Effector memory CD4-positive, alpha-beta T cell (primary cell): Measurements from ENCODE around the gene HSPA1B.
"Not testable (repeated sequence)": the region's sequence is repeated elsewhere in the genome, so short reads cannot be mapped to it uniquely, and the experiment has no call there.

Experiments used
- DNase-seq, 3 donors: peaks; one replicate each; pipeline ENCODE4 v3.0.0-alpha.2; 2020
- H3K27ac ChIP-seq: 2 replicates; pipeline ENCODE4 v1.7.0; 2013; ENCODE audit warnings: mild to moderate bottlenecking, low read length, moderate library complexity; ENCODE audit not compliant: insufficient read depth, poor library complexity, severe bottlenecking
- H3K27me3 ChIP-seq: replicated peaks from 2 replicates; pipeline ENCODE4 v1.7.0; 2013; ENCODE audit warnings: mild to moderate bottlenecking, low read length; ENCODE audit not compliant: insufficient read depth, control insufficient read depth, poor library complexity, severe bottlenecking
- H3K36me3 ChIP-seq: 2 replicates; pipeline ENCODE4 v1.7.0; 2013; ENCODE audit warnings: mild to moderate bottlenecking, low read length, moderate library complexity; ENCODE audit not compliant: control insufficient read depth, insufficient read depth
- H3K4me1 ChIP-seq: 2 replicates; pipeline ENCODE4 v1.7.0; 2013; ENCODE audit warnings: low read length, mild to moderate bottlenecking; ENCODE audit not compliant: control insufficient read depth, insufficient read depth, poor library complexity, severe bottlenecking
- H3K4me3 ChIP-seq: 2 replicates; pipeline ENCODE4 v1.7.0; 2013; ENCODE audit warnings: low read length, low read depth, mild to moderate bottlenecking; ENCODE audit not compliant: insufficient read depth, poor library complexity, severe bottlenecking
- H3K9me3 ChIP-seq: 2 replicates; pipeline ENCODE4 v1.7.0; 2013; ENCODE audit warnings: mild to moderate bottlenecking, low read length, moderate library complexity; ENCODE audit not compliant: control insufficient read depth

The HSPA1B gene

GRCh38 chr6:31837369-31838113, 10.0 kb downstream of the HSPA1B start:
- Histone ChIP-seq H3K4me1 (peaks cover 25% of the 10 kb centered on the region), H3K36me3 (peaks cover 30% of the 10 kb centered on the region), H3K27me3 (no peaks in the 10 kb centered on the region), H3K4me3 (peak overlapping the region; percentile 4), H3K27ac (peak overlapping the region; percentile 99), H3K9me3 (no peaks in the 10 kb centered on the region)
- no peak for DNase-seq

DNA sequence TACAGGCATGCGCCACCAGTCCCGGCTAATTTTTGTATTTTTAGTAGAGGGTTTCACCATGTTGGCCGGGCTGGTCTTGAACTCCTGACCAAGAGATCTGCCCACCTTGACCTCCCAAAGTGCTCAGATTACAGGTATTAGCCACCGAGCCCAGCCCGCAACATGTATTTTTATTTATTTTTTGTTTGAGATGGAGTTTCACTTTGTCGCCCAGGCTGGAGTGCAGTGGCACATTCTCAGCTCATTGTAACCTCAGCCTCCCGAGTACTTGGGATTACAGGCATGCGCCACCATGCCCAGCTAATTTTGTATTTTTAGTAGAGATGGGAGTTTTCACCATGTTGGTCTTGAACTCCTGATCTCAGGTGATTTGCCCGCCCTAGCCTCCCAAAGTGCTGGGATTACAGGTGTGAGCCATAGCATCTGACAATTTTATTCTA, 10.6 kb downstream of the HSPA1B start:
- not testable (repeated sequence) for H3K9me3 ChIP-seq, H3K27me3 ChIP-seq, DNase-seq, H3K4me3 ChIP-seq
- H3K4me1 ChIP-seq = peaks cover 25% of the 10 kb centered on the region
- H3K36me3 ChIP-seq = peaks cover 30% of the 10 kb centered on the region
- H3K27ac ChIP-seq = peak overlapping the region; percentile 99

DNA sequence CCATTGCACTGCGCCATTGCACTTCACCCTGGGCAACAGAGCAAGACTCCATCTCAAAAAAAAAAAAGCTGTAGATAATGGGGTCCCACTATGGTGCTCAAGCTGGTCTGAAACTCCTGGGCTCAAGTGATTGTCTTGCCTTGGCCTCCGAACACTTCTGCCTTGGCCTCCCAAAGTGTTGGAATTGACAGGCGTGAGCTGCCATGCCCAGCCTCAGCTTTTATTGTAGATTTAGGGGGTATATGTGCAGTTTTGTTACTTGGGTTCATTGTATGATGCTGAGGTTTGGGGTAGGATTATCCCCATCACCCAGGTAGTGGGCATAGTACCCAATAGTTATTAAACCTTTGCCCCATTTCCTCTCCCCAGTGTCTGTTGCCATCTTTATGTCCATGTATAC, 11.4 kb downstream of the HSPA1B start:
- H3K9me3 ChIP-seq = no peaks in the 10 kb centered on the region
- DNase-seq = no peak
- H3K27ac ChIP-seq = no peak overlapping the region
- H3K27me3 ChIP-seq = no peaks in the 10 kb centered on the region
- H3K36me3 ChIP-seq = peaks cover 30% of the 10 kb centered on the region
- H3K4me1 ChIP-seq = peaks cover 25% of the 10 kb centered on the region
- no peak overlapping the region for H3K4me3 ChIP-seq

DNA sequence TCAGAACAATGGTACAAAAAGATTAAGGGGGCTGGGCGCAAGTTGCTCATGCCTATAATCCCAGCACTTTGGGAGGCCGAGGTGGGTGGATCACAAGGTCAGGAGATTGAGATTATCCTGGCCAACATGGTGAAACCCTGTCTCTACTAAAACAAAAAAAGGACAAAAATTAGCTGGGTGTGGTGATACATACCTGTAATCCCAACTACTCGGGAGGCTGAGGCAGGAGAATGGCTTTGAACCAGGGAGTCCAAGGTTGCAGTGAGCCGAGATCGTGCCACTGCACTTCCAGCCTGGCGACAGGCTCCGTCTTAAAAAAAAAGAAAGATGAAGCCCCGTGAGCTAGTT, 12.2 kb downstream of the HSPA1B start:
- H3K4me3 ChIP-seq, H3K9me3 ChIP-seq, H3K27me3 ChIP-seq, DNase-seq, H3K27ac ChIP-seq: not testable (repeated sequence)
- Histone ChIP-seq H3K4me1 (peaks cover 25% of the 10 kb centered on the region), H3K36me3 (peaks cover 30% of the 10 kb centered on the region)

- Histone ChIP-seq H3K4me1 (peaks cover 18% of the 10 kb centered on the region), H3K36me3 (peaks cover 30% of the 10 kb centered on the region)
These were observed 14.5 kb downstream of the HSPA1B start for GRCh38 chr6:31842053-31842452.

DNA sequence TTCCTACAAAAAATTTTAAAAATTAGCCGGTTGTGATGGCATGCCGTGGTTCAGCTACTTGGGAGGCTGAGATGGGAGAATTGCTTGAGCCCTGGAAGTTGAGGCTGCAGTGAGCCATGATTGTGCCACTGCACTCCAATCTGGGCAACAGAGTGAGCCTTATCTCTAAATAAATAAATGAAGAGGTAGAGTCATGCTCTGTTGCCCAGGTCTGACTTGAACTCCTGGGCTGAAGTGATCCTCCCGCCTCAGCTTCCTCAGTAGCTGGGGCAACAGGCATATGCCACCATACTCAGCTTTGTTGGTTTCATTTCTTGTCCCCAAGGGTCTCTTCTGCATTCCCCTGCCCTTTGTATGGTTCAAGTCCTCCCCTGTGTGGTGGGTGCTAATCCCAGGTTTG, 17.0 kb downstream of the HSPA1B start:
- DNase-seq = no peak
- no peak overlapping the region for H3K4me3 ChIP-seq
- H3K27me3 ChIP-seq = no peaks in the 10 kb centered on the region
- no peaks in the 10 kb centered on the region for H3K9me3 ChIP-seq
- H3K27ac ChIP-seq = no peak overlapping the region
- peaks cover 18% of the 10 kb centered on the region for H3K36me3 ChIP-seq
- no peaks in the 10 kb centered on the region for H3K4me1 ChIP-seq

More at GRCh38 chr6:31842053-31842452, 14.5 kb downstream of the HSPA1B start:
- no peaks in the 10 kb centered on the region for H3K27me3 ChIP-seq
- H3K27ac ChIP-seq = no peak overlapping the region
- no peak for DNase-seq
- H3K9me3 ChIP-seq = no peaks in the 10 kb centered on the region
- no peak overlapping the region for H3K4me3 ChIP-seq

DNA sequence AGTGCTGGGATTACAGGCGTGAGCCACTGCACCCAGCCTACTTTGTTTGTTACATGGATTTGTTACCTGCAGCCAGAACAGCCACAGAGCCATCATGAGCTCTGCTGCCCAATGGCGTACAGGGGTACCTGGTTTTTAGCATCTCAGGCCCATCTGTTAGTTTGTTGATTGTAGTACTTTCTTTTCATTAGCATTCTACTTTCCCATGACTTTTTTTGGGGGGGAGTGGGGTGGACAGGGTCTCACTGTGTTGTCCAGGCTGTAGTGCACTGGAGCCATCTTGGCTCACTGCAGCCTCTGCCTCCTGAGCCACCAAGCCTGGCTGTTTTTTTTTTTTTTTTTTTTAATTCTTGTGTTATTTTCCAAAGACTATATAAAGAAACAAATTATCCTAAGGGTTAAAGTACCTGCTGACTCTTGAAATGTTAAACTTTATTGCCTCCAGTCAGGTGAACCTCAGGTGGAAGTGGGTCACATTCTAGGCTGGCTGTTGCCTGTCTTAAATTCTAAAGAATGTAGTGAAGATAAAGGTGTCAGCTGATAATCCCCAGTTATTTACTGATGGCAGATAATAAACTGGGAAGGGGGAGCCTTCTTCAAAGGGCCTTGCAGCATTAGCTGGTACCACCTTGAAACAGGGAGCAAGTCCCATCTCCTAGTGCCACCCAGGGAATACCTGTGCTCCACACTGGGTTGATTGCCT, 19.9 kb downstream of the HSPA1B start:
- H3K36me3 ChIP-seq = no peaks in the 10 kb centered on the region
- no peak for DNase-seq
- no peaks in the 10 kb centered on the region for H3K4me1 ChIP-seq
- no peak overlapping the region for H3K4me3 ChIP-seq
- H3K27me3 ChIP-seq = no peaks in the 10 kb centered on the region
- H3K9me3 ChIP-seq = no peaks in the 10 kb centered on the region
- H3K27ac ChIP-seq = no peak overlapping the region

DNA sequence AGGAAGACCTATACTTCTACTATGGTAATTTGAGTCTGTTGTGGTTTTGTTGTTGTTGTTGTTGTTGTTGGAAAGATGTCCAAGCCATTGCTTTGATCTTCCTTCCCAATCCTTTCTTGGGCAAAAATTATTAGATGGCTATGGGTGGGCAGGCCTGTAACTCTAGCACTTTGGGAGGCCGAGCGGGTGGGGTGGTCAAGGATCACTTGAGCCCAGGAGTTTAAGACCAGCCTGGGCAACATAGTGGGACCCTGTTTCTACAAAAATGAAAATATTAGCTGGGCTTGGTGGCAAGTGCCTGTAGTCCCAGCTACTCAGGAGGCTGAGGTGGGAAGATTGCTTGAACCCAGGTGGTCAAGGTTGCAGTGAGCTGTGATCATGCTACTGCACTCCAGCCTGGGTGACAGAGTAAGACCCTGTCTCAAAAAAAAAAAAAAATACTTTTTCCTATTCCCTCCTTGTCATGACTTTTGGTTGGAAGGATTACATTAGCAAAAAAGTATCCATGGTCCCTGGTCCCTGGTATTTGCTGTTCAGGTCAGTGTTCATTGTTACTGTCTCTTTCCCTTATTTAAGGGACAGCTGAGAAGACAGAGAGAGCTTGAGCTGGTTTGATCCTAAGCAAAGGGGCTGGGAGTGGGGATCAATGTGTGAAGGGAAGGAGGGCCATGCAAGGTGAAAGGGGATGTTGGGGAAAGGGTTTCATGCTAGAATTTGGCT, 23.4 kb downstream of the HSPA1B start:
- Histone ChIP-seq H3K4me3 (no peak overlapping the region), H3K27ac (no peak overlapping the region), H3K27me3 (no peaks in the 10 kb centered on the region), H3K9me3 (no peaks in the 10 kb centered on the region), H3K4me1 (no peaks in the 10 kb centered on the region), H3K36me3 (no peaks in the 10 kb centered on the region)
- no peak for DNase-seq

- Histone ChIP-seq H3K4me1 (no peaks in the 10 kb centered on the region), H3K27me3 (no peaks in the 10 kb centered on the region), H3K9me3 (no peaks in the 10 kb centered on the region), H3K36me3 (no peaks in the 10 kb centered on the region), H3K4me3 (no peak overlapping the region), H3K27ac (no peak overlapping the region)
- DNase-seq = no peak
These were observed 23.9 kb downstream of the HSPA1B start for GRCh38 chr6:31851485-31851832.
